Mucosa of rectum (tissue), 2 donors: Measurements from ENCODE around the gene CDK5R2.

Experiments used
- H3K27ac ChIP-seq, 2 donors: one replicate each; pipeline ENCODE4 v1.7.0; 2013; ENCODE audit warnings: inconsistent platforms in 2 of 2, low read depth in 2 of 2, low read length in 2 of 2
- H3K27me3 ChIP-seq, 2 donors: one replicate each; pipeline ENCODE4 v1.7.0; 2013; ENCODE audit warnings: low read length in 2 of 2; ENCODE audit not compliant: control insufficient read depth in 2 of 2, insufficient read depth in 2 of 2
- H3K36me3 ChIP-seq, 2 donors: one replicate each; pipeline ENCODE4 v1.7.0; 2013; ENCODE audit warnings: low read length in 2 of 2; ENCODE audit not compliant: control insufficient read depth in 2 of 2, insufficient read depth in 2 of 2
- H3K4me1 ChIP-seq, 2 donors: one replicate each; pipeline ENCODE4 v1.7.0; 2013; ENCODE audit warnings: low read length in 2 of 2, mild to moderate bottlenecking in 1 of 2; ENCODE audit not compliant: control insufficient read depth in 2 of 2, insufficient read depth in 2 of 2
- H3K4me3 ChIP-seq, 2 donors: one replicate each; pipeline ENCODE4 v1.7.0; 2013; ENCODE audit warnings: low read length in 2 of 2
- H3K9ac ChIP-seq, 2 donors: one replicate each; pipeline ENCODE4 v1.7.0; 2013; ENCODE audit warnings: low read length in 2 of 2, low read depth in 1 of 2, mild to moderate bottlenecking in 1 of 2
- H3K9me3 ChIP-seq, 2 donors: one replicate each; pipeline ENCODE4 v1.7.0; 2013; ENCODE audit warnings: low read length in 2 of 2; ENCODE audit not compliant: control insufficient read depth in 2 of 2
- donor health status: healthy.
- donor health status: Normal muscosa, but diverticular disease.

The CDK5R2 gene

GRCh38 chr2:218946621-218947020, 12.8 kb upstream of the CDK5R2 start:
- H3K4me3 ChIP-seq: no peak overlapping the region
- H3K4me1 ChIP-seq: no peaks in the 10 kb centered on the region
- H3K36me3 ChIP-seq: no peaks in the 10 kb centered on the region
- H3K9ac ChIP-seq: no peak overlapping the region
- peaks cover 5 to 13% of the 10 kb centered on the region in 2 donors for H3K27me3 ChIP-seq
- no peaks in the 10 kb centered on the region for H3K9me3 ChIP-seq
- no peak overlapping the region for H3K27ac ChIP-seq

- H3K4me3 ChIP-seq: no peak overlapping the region
- no peaks in the 10 kb centered on the region for H3K36me3 ChIP-seq
- H3K9ac ChIP-seq: no peak overlapping the region
- no peaks in the 10 kb centered on the region for H3K9me3 ChIP-seq
- no peak overlapping the region for H3K27ac ChIP-seq
- peaks cover 9 to 16% of the 10 kb centered on the region in 2 donors for H3K27me3 ChIP-seq
- H3K4me1 ChIP-seq: no peaks in the 10 kb centered on the region
These were observed 7.3 kb upstream of the CDK5R2 start for GRCh38 chr2:218952160-218952559.

GRCh38 chr2:218953366-218953954, 6.0 kb upstream of the CDK5R2 start:
- H3K9me3 ChIP-seq: no peaks in the 10 kb centered on the region
- no peak overlapping the region for H3K4me3 ChIP-seq
- no peaks in the 10 kb centered on the region for H3K36me3 ChIP-seq
- H3K4me1 ChIP-seq: no peaks in the 10 kb centered on the region
- peaks cover 15 to 28% of the 10 kb centered on the region in 2 donors for H3K27me3 ChIP-seq
- H3K9ac ChIP-seq: no peak overlapping the region
- H3K27ac ChIP-seq: no peak overlapping the region

- Histone ChIP-seq H3K27me3 (peaks cover 21 to 40% of the 10 kb centered on the region in 2 donors), H3K9ac (no peak overlapping the region), H3K4me3 (no peak overlapping the region), H3K27ac (no peak overlapping the region), H3K36me3 (no peaks in the 10 kb centered on the region), H3K4me1 (peaks cover 0 to under 1% of the 10 kb centered on the region in 2 donors), H3K9me3 (no peaks in the 10 kb centered on the region)
These were observed 4.7 kb upstream of the CDK5R2 start for GRCh38 chr2:218954541-218955300.

GRCh38 chr2:218956039-218956438, 3.4 kb upstream of the CDK5R2 start:
- Histone ChIP-seq H3K9ac (no peak overlapping the region), H3K4me3 (no peak overlapping the region), H3K27ac (no peak overlapping the region), H3K36me3 (no peaks in the 10 kb centered on the region), H3K9me3 (no peaks in the 10 kb centered on the region), H3K27me3 (peaks cover 25 to 52% of the 10 kb centered on the region in 2 donors), H3K4me1 (peaks cover 2 to 4% of the 10 kb centered on the region in 2 donors)

GRCh38 chr2:218957671-218958070, 1.8 kb upstream of the CDK5R2 start:
- Histone ChIP-seq H3K36me3 (no peaks in the 10 kb centered on the region), H3K4me3 (no peak overlapping the region), H3K9me3 (no peaks in the 10 kb centered on the region), H3K27me3 (peaks cover 32 to 63% of the 10 kb centered on the region in 2 donors), H3K9ac (no peak overlapping the region), H3K27ac (no peak overlapping the region), H3K4me1 (peaks cover 2 to 4% of the 10 kb centered on the region in 2 donors)

GRCh38 chr2:218958276-218958675, 1.2 kb upstream of the CDK5R2 start:
- H3K4me1 ChIP-seq: peaks cover 2 to 4% of the 10 kb centered on the region in 2 donors
- H3K9ac ChIP-seq: no peak overlapping the region
- H3K4me3 ChIP-seq: no peak overlapping the region
- H3K9me3 ChIP-seq: no peaks in the 10 kb centered on the region
- H3K27me3 ChIP-seq: peaks cover 38 to 69% of the 10 kb centered on the region in 2 donors
- no peak overlapping the region for H3K27ac ChIP-seq
- no peaks in the 10 kb centered on the region for H3K36me3 ChIP-seq

GRCh38 chr2:218959761-218960308, 369 bp downstream of the CDK5R2 start:
- H3K27ac ChIP-seq: no peak overlapping the region
- H3K9ac ChIP-seq: no peak overlapping the region
- no peaks in the 10 kb centered on the region for H3K9me3 ChIP-seq
- H3K4me3 ChIP-seq: peak overlapping the region; percentile 30 to 31
- H3K36me3 ChIP-seq: no peaks in the 10 kb centered on the region
- peaks cover 52 to 82% of the 10 kb centered on the region in 2 donors for H3K27me3 ChIP-seq
- H3K4me1 ChIP-seq: peaks cover 2 to 4% of the 10 kb centered on the region in 2 donors

- Histone ChIP-seq H3K27me3 (peaks cover 52 to 78% of the 10 kb centered on the region in 2 donors), H3K27ac (no peak overlapping the region), H3K4me3 (no peak overlapping the region), H3K4me1 (peaks cover 2 to 4% of the 10 kb centered on the region in 2 donors), H3K36me3 (no peaks in the 10 kb centered on the region), H3K9ac (no peak overlapping the region), H3K9me3 (no peaks in the 10 kb centered on the region)
These were observed 1.1 kb downstream of the CDK5R2 start for GRCh38 chr2:218960309-218961165.
